HG03066 (cell line): Measurements from ENCODE around the gene ZBTB33.
A peak's percentile ranks its signal among the peaks of the same experiment; 100 is the strongest.

Experiments
- ATAC-seq: cut with Tn5 transposase; IDR thresholded peaks from one replicate; pipeline ENCODE4 v1.9.1; 2021; ENCODE audit warnings: low read depth; ENCODE audit not compliant: unreplicated experiment

ZBTB33 gene

GRCh38 chrX:120262859-120263708, 12.5 kb downstream of the ZBTB33 start:
- no peak for ATAC-seq

GRCh38 chrX:120264341-120264740, 13.7 kb downstream of the ZBTB33 start:
- ATAC-seq = no peak

GRCh38 chrX:120269373-120270035, 18.9 kb downstream of the ZBTB33 start:
- no peak for ATAC-seq

GRCh38 chrX:120270567-120270966, 20.0 kb downstream of the ZBTB33 start:
- no peak for ATAC-seq

- no peak for ATAC-seq
Measured at GRCh38 chrX:120271218-120271617, 20.6 kb downstream of the ZBTB33 start.

GRCh38 chrX:120274145-120274544, 23.5 kb downstream of the ZBTB33 start:
- ATAC-seq = no peak

DNA sequence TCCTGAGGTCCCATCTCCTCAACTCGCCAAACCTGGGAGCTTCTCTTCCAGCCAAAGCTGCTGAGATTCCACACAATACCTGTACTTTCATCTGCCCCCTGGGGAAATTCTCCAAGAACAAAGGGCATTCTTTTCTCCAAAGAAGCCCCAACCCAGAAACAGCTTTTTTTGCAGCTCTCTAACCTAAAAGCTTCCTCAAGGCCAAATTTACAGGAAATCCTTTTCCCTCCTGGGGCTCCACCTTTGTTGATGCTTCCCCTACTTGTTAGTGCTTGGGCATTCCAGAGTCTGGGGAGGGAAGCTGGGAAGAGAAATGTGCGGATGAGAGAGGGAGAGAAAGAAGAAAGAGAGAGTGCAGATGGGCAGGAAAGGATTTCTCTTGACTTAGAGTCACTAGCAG, 24.3 kb downstream of the ZBTB33 start:
- ATAC-seq = no peak

DNA sequence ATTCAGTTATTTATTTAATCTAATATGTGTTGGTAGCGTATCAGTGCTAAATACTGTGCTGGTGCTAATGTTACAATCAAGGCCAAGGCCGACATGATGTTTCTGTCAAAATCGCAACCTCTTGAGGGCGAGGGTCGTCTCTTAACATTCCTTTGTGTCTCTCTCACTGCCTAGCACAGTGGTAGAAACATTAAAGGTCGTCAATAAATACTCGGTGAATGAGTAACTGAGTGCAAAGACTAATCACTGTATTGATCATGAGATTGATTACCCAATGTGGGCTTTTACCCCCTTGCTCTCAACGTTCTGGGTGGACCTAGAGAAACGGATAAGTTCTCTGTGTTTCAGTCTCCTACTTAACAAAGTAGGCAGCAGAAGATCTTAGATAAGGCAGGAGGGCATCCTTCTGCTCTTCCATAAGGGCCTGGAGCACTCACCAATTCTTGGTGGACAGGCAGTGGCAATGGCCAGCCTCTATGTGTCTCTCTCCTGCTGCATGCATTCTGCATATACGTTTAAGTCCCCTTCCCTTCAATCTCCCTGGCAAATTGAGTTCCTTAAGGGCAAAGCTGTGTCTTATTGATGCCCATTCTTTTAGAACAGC, 30.5 kb downstream of the ZBTB33 start:
- ATAC-seq = no peak

GRCh38 chrX:120281761-120282160, 31.1 kb downstream of the ZBTB33 start:
- no peak for ATAC-seq

DNA sequence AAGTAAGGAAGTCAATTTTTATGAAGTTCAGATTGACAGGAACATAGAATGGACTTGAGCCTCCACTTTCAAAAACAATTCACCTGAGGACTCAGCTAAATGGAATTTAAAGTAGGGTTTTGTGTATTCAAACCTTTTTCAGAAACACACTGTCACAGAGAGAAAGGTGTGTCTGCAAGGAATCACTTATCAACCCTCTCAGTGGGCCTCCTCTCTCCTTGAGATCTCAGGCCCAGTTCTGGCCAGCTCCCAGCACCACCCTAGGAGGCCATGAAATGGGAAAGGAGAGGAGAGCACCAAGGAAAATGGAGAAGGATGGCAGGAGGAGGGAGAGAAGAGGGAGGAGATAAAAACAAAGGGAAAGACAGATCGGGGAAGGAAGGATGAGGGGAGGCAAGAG, 32.1 kb downstream of the ZBTB33 start:
- no peak for ATAC-seq

DNA sequence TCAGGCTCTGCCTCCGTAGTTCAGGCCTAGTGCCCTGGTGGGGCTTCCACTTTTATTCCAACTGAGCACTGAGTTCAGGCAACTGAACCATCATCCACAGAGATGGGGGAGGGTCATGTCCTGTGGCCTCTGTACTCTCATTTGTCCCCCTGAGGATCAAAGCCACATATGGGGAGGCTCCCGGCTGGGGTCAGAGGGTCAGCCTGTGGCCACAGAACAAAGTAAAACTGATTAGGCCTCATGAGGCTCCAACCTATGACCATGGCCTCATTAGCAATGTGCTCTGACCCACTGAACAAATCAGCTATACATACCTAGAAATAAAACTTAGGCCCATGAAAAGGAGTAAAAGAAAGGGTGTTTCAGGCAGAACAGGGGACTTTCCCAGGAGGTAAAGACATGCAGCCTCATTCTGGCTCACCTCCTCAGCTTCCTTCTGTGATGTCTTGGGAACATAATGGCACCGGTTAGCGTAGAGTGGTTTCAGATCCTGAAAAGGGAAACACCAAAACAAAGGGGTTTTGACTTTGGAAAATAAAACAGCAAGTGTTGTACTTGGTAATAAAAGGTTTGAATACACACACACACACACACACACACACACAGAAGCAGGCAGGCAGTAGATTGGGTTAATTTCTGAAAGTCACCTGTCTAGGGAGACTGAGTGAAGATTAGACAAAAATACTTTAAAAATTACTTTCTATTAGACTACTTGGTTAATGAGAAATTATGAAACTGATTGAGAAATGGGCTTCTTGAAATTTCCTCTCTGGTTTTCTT, 36.3 kb downstream of the ZBTB33 start:
- ATAC-seq = peak; percentile 49

DNA sequence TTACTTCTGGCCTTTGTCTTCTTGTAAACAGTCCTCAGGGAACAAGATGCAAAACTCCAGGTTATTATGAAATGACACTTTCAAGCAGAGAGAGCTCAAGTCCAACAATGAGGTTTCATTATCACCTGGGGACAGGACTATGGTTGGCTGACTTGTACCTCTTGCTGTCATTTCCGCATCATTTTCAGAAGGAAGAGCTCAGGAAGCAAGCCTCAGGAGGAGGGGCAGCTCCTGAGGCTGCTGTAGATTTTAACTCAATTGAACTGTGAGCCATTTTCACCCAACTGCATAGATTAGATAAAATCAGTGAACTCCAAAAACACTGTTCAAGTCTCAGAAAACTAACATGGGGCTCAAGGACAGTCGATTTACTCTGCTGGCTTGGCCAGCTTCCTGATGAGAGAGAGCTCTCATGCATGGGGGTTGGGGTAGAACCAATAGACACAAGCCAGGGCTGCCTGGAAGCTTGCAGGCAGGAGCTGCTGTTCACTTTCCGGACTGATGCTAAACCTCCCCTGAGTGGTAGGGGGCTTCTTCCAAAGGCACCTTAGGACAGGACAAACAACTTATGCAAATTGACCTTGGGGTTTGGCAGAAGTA, 37.0 kb downstream of the ZBTB33 start:
- peak; percentile 69 for ATAC-seq

DNA sequence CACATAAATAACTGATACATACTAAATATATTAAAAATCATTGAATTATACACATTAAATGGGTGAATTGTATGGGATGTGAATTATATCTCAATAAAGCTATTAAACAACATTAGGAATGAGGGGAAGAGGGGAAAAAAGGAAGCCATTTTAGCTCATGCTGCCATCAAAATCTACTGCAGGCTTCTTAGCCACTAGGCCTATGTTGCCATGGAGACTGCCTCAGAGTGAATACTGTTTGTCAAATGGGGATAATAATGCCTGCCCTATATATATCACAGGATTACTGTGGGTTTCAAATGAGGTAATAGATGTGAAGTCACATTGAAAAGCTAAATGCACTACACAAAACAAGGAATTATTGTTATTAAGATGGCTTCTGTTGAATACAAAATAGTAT, 39.5 kb downstream of the ZBTB33 start:
- ATAC-seq = no peak

GRCh38 chrX:120291211-120291610, 40.6 kb downstream of the ZBTB33 start:
- ATAC-seq = no peak

GRCh38 chrX:120293015-120293414, 42.4 kb downstream of the ZBTB33 start:
- no peak for ATAC-seq

- no peak for ATAC-seq
Measured at GRCh38 chrX:120294651-120295050, 44.0 kb downstream of the ZBTB33 start.

- no peak for ATAC-seq
Measured at GRCh38 chrX:120297923-120298322, 47.3 kb downstream of the ZBTB33 start.

GRCh38 chrX:120299928-120300327, 49.3 kb downstream of the ZBTB33 start:
- ATAC-seq = no peak

- ATAC-seq = no peak
Measured at GRCh38 chrX:120301497-120301896, 50.9 kb downstream of the ZBTB33 start.

DNA sequence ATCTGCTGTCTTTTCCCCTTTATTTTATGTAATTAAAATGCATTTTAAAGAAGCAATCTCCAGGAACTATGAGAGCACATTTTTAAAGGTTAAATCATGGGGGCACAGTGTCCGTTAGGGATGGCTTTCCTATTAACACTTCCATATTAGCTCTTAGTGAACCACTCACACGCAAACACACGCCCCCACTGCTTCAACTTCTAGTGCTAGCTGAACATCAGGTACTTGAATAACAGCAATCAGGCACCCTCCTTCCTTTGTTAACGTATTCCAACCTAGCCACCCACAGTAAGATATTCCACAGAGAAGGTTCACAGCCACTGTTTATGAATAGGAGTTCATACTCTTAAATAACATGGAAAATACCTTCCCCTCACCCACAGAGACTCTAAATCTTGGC, 51.3 kb downstream of the ZBTB33 start:
- peak; percentile 7 for ATAC-seq
